Body of pancreas (tissue), 4 donors: ENCODE data around the gene MRPS15. TPM values are rescaled to one million over a fixed set of nuclear protein-coding genes. Genes with fewer than 3 reads are reported as not detected.

Source experiments
- ATAC-seq: fragments of 150-250 bp; one replicate; pipeline ENCODE4 v1.9.1; 2016
- DNase-seq, 4 donors: peaks; one replicate each; pipeline ENCODE4 v3.0.0-alpha.2; 2019
- H3K27ac ChIP-seq, 4 donors: fragments of 200-600 bp; sonication (generic); 1 replicate in 3 of 4; 2 replicates in 1 of 4; pipeline versions ENCODE4 v1.5.1 to v1.6.1; 2016 to 2019; ENCODE audit warnings: mild to moderate bottlenecking in 1 of 4, mixed read lengths in 1 of 4, moderate library complexity in 1 of 4
- H3K27me3 ChIP-seq, 2 donors: fragments of 200-600 bp; sonication (generic); one replicate each; pipeline ENCODE4 v1.6.0; 2016; ENCODE audit warnings: mild to moderate bottlenecking in 1 of 2
- H3K36me3 ChIP-seq, 2 donors: fragments of 200-600 bp; sonication (generic); replicated peaks in 1 of 2; 2 replicates each; pipeline ENCODE4 v1.5.1; 2016; ENCODE audit warnings: low read depth in 2 of 2; ENCODE audit not compliant: insufficient read depth in 1 of 2
- H3K4me1 ChIP-seq: fragments of 200-600 bp; sonication (generic); one replicate; pipeline ENCODE4 v1.6.0; 2016
- H3K4me3 ChIP-seq, 2 donors: fragments of 200-600 bp; sonication (generic); 1 replicate in 1 of 2; 2 replicates in 1 of 2; pipeline ENCODE4 v1.5.1; 2016 to 2019
- H3K9me3 ChIP-seq, 3 donors: fragments of 200-600 bp; sonication (generic); 1 replicate in 2 of 3; 2 replicates in 1 of 3; pipeline ENCODE4 v1.5.1; 2016
- POLR2A ChIP-seq, 3 donors: fragments of 450-650 bp; IDR thresholded peaks; one replicate each; pipeline ENCODE4 v1.6.1; 2016; ENCODE audit warnings: antibody characterized with exemption in 3 of 3, mild to moderate bottlenecking in 2 of 3
- WGBS, 2 donors: methylation state at CpG; one replicate each; pipeline ENCODE4 v1.1.5; 2017; 5-methylcytosine and 5-hydroxymethylcytosine counted together
- intact Hi-C: fragments of 100-400 bp; cut with DNase I; formaldehyde crosslinking; loops from one replicate; pipeline ENCODE4 v1.15.1; 2023
- total RNA-seq, 2 donors: library from RNA; depleted of rRNA; stranded (reverse); fragments of >200 nt; gene quantifications; one replicate each; pipeline ENCODE4 v1.1.0, GENCODE V29; 2016
- TF ChIP-seq, protein P1 (sequence below), 7 experiments: fragments of 450-650 bp in 4 of 7; fragments of 200-600 bp in 3 of 7; sonication (generic) in 3 of 7; IDR thresholded peaks; one replicate each; pipeline ENCODE4 v1.5.1; 2016 to 2019; ENCODE audit warnings: antibody characterized with exemption in 7 of 7

MRPS15 gene
- total RNA-seq, 2 donors from 2014 or later, result 24.4 to 31.1 TPM

DNA sequence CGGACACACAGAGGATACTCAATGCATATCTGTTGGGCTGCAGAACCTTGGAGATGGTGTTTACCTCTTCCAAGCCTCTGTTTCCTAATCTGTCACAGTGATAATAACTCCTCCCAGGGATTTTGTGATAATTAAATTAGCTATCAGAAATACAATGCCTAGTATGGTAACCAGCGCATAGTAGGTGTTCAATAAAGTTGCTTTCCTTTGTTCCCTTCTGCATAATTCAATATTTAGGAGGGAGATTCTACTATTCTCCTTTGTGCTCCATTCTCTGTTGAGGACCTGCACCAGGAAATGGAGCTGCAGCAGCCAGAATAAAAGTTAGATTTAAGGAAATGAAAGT is 21.9 kb upstream of the MRPS15 start:
- no peaks in the 10 kb centered on the region for H3K27me3 ChIP-seq
- H3K4me1 ChIP-seq, result peaks cover 16% of the 10 kb centered on the region
- peak overlapping the region in 2 of 4 donors; percentile 63 to 79 for H3K27ac ChIP-seq
- TF ChIP-seq POLR2A (IDR thresholded peaks at IDR 0.05), result no peak
- TF ChIP-seq, protein P1, sequence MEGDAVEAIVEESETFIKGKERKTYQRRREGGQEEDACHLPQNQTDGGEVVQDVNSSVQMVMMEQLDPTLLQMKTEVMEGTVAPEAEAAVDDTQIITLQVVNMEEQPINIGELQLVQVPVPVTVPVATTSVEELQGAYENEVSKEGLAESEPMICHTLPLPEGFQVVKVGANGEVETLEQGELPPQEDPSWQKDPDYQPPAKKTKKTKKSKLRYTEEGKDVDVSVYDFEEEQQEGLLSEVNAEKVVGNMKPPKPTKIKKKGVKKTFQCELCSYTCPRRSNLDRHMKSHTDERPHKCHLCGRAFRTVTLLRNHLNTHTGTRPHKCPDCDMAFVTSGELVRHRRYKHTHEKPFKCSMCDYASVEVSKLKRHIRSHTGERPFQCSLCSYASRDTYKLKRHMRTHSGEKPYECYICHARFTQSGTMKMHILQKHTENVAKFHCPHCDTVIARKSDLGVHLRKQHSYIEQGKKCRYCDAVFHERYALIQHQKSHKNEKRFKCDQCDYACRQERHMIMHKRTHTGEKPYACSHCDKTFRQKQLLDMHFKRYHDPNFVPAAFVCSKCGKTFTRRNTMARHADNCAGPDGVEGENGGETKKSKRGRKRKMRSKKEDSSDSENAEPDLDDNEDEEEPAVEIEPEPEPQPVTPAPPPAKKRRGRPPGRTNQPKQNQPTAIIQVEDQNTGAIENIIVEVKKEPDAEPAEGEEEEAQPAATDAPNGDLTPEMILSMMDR (IDR thresholded peaks at IDR 0.05), result no peak
- WGBS, 2 donors, result 81 to 95% methylated on average over 2 of the region's 2 CpGs
- no peaks in the 10 kb centered on the region for H3K9me3 ChIP-seq
- H3K4me3 ChIP-seq, result no peak overlapping the region
- ATAC-seq, result no peak
- intact Hi-C loops, result no loop called here
- DNase-seq, result no peak
- H3K36me3 ChIP-seq, result no peaks in the 10 kb centered on the region

DNA sequence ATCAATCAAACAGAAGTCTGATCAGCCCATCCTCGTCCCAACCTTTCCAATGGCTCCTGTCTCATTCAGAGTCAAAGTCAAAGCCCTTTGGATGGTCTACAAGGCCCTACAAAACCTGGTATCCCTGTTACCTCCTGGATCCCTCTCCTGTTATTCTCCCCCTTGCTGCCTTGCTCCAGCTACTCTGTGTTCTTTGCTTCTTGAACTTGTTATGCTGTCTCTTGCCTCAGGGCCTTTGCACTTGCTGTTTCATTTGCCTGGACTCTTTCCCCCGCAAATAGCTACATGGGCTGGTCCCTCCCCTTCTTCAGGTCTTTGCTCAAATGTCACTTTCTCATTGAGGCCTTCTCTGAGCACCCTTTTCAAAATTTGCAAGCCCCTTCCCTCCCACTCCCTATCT is 19.9 kb upstream of the MRPS15 start:
- no peak for DNase-seq
- no peak for ATAC-seq
- Histone ChIP-seq H3K4me3 (no peak overlapping the region), H3K36me3 (no peaks in the 10 kb centered on the region), H3K9me3 (no peaks in the 10 kb centered on the region), H3K27me3 (no peaks in the 10 kb centered on the region), H3K4me1 (peaks cover 16% of the 10 kb centered on the region), H3K27ac (no peak overlapping the region)
- WGBS, 2 donors, result 79 to 94% methylated on average over 2 of the region's 2 CpGs
- no peak for TF ChIP-seq POLR2A (IDR thresholded peaks at IDR 0.05)
- TF ChIP-seq, protein P1 (IDR thresholded peaks at IDR 0.05), result no peak
- intact Hi-C loops, result no loop called here

DNA sequence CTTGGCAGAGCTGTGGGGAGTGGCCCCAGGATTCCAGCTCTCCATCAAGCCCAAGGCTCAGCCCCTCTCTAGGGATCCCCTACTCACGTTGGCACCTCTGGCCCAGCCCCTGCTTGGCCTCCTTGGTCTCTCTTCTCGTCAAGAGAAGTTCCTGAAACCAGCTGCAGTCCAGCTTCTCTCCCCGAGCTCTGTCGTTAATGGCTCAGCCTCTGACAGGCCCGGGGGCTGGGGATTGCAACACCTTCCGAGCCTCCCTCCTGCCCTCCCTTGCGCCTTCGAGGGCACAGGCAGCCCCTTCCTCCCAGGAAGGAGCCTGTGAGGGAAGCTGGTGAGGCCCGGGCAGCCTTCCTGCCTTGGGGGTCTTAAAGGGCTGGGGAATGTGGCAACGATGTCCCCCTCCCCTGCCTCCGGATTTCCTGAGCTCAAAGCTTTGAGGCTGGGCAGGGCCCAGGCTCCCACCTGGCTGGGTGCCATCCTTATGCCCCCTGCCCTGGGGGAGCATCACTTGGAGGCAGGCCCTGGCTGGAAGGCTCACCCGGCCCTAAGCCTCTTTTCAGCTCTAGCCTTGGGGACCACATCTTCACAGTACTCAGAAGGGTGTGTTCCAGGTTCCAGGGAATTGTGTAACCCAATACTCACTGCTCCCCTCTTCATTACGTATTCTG is 18.7 kb upstream of the MRPS15 start, which contains the start of gene CSF3R:
Gene CSF3R, minus strand, starts transcription at position 190 of the 665 bp plus-strand sequence. CDS start 3,417 bp downstream, outside the sequence.
- Histone ChIP-seq H3K27ac (no peak within 1 kb of the TSS), H3K36me3 (no peaks in the 10 kb centered on the region), H3K4me1 (peaks cover 16% of the 10 kb centered on the region), H3K27me3 (no peaks in the 10 kb centered on the region), H3K9me3 (no peaks in the 10 kb centered on the region), H3K4me3 (no peak within 1 kb of the TSS)
- peak in 1 of 4 donors; percentile 35 for DNase-seq
- 37 to 54% methylated on average over 12 to 13 of the region's 13 CpGs for WGBS, 2 donors
- ATAC-seq, result no peak
- intact Hi-C loops, result no loop called here
- TF ChIP-seq, protein P1 (IDR thresholded peaks at IDR 0.05), result no peak
- peak in 1 of 3 donors; percentile 30 for TF ChIP-seq POLR2A (IDR thresholded peaks at IDR 0.05)

DNA sequence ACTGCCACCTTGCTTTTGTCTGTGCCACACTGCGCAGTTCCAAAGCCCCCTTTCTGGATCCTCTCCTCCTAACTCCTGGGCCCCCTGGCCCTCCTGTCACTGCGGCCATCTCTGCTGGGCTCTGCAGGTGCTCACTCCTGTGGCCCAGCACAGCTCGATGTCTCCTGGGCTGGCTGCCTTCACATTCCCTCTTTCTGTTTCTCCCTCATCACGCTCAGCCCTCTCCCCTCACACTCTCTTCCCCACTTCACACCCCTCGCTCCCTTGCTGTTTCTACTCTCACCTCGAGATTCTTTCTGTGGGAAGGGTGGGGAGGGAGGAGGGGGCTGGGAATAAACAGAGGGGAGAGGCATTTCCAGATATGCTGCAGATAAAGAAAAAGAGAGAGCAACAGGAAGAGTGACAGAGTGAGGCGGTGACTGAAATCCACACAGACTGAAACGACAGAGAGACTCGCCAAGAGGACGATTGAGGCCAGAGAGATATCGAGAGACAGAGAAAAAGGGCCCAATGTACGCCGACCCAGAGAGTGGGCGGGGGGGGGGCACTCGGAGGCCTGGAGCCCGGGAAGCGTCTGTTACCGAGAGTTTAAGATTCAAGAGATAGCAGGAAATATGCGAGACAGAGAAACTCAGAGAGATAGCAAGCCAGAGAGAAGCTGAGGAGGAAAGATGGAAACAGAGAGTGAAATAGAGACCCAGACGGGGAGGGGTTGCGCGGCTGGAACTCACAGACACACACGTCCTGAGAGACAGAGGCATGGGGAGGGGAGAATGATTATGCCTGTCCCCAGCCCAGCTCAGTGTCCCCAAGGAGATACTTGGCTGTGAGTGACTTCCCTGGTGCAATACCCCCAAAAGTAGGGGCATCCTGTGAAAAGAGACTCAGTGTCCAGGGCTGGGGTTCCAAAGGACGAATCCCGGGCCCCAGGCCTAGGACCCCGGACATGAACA is 17.9 kb upstream of the MRPS15 start:
- Histone ChIP-seq H3K9me3 (no peaks in the 10 kb centered on the region), H3K27ac (no peak overlapping the region), H3K4me3 (no peak overlapping the region), H3K4me1 (peaks cover 9% of the 10 kb centered on the region), H3K27me3 (no peaks in the 10 kb centered on the region), H3K36me3 (no peaks in the 10 kb centered on the region)
- DNase-seq, result no peak
- WGBS, 2 donors, result 38 to 45% methylated on average over 23 to 25 of the region's 26 CpGs
- TF ChIP-seq, protein P1 (IDR thresholded peaks at IDR 0.05), result no peak
- intact Hi-C loops, result no loop called here
- no peak for ATAC-seq
